HUES6 (cell line): ENCODE data around the gene DLEU7.

Experiments
- H3K27ac ChIP-seq: 2 replicates; pipeline ENCODE4 v1.7.0; 2013; ENCODE audit warnings: low read depth, mild to moderate bottlenecking, low read length, inconsistent platforms
- H3K27me3 ChIP-seq: 2 replicates; pipeline ENCODE4 v1.6.1; 2013; ENCODE audit warnings: low read length; ENCODE audit not compliant: control insufficient read depth, insufficient read depth
- H3K36me3 ChIP-seq: 2 replicates; pipeline ENCODE4 v1.6.1; 2013; ENCODE audit warnings: low read length; ENCODE audit not compliant: control insufficient read depth, insufficient read depth
- H3K4me1 ChIP-seq: 2 replicates; pipeline ENCODE4 v1.6.1; 2013; ENCODE audit warnings: low read length; ENCODE audit not compliant: control insufficient read depth, insufficient read depth
- H3K4me3 ChIP-seq: 2 replicates; pipeline ENCODE4 v1.5.1; 2013; ENCODE audit warnings: low read depth, low read length
- H3K9ac ChIP-seq: one replicate; pipeline ENCODE4 v1.6.1; 2013; ENCODE audit warnings: mild to moderate bottlenecking, low read length
- H3K9me3 ChIP-seq: 2 replicates; pipeline ENCODE4 v1.6.1; 2013; ENCODE audit warnings: low read depth, low read length; ENCODE audit not compliant: control insufficient read depth, insufficient read depth

Gene DLEU7

GRCh38 chr13:50843257-50844083, at the start of gene DLEU7:
DLEU7 (minus strand) TSS chr13:50843692; CDS start chr13:50843646, 46 bp downstream.
- H3K36me3 ChIP-seq = no peaks in the 10 kb centered on the region
- peaks cover 40% of the 10 kb centered on the region for H3K27me3 ChIP-seq
- peak within 1 kb of the TSS; percentile 64 for H3K4me3 ChIP-seq
- H3K9me3 ChIP-seq = no peaks in the 10 kb centered on the region
- no peak within 1 kb of the TSS for H3K9ac ChIP-seq
- peaks cover 11% of the 10 kb centered on the region for H3K4me1 ChIP-seq
- no peak within 1 kb of the TSS for H3K27ac ChIP-seq

GRCh38 chr13:50892210-50892944, 48.9 kb upstream of the DLEU7 start:
- no peak overlapping the region for H3K4me3 ChIP-seq
- no peaks in the 10 kb centered on the region for H3K9me3 ChIP-seq
- H3K36me3 ChIP-seq = no peaks in the 10 kb centered on the region
- no peak overlapping the region for H3K9ac ChIP-seq
- no peak overlapping the region for H3K27ac ChIP-seq
- H3K4me1 ChIP-seq = peaks cover 27% of the 10 kb centered on the region
- H3K27me3 ChIP-seq = no peaks in the 10 kb centered on the region

DNA sequence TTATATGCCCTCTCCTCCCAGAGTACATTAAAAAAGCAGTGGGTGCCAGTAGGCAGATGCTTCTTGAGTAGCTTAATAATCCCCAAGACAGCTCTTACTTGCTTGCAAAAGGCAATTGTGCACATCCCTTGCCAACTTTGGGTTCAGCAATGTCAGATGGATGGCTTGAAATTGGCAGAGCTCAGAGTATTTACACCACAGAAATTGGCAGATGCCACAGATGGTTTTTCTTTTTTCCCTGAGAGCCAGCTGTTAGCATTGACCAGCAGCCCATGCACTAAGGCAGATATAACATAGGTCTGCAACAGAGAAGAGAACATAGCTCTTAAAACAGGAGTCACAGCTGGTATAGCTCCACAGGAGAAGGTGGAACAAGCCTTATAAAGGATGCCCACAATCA, 47.7 kb upstream of the DLEU7 start:
- Histone ChIP-seq H3K27me3 (no peaks in the 10 kb centered on the region), H3K36me3 (no peaks in the 10 kb centered on the region), H3K9me3 (no peaks in the 10 kb centered on the region), H3K4me3 (no peak overlapping the region), H3K27ac (no peak overlapping the region), H3K9ac (no peak overlapping the region), H3K4me1 (peaks cover 27% of the 10 kb centered on the region)

DNA sequence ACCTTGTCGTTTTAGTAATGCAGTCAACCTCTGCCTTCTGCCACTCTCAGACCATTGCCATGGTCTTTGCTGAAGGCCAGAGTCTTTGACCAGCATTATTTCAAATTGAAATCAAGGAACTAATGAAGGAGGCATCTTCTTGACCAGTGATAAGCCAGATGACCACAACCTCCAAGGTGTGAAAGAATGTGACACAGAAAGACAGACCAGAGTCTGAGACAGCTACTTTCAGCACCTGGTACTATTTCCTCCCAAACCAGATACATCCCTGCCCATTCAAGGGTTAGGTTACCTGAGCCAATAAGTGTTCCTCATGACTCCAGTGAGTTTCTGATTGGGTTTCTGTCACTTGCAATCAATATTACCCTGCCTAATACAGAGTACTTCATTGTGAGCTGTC, 45.8 kb upstream of the DLEU7 start:
- Histone ChIP-seq H3K27me3 (no peaks in the 10 kb centered on the region), H3K9ac (no peak overlapping the region), H3K27ac (no peak overlapping the region), H3K36me3 (no peaks in the 10 kb centered on the region), H3K4me3 (no peak overlapping the region), H3K9me3 (no peaks in the 10 kb centered on the region), H3K4me1 (peaks cover 20% of the 10 kb centered on the region)

GRCh38 chr13:50888362-50888761, 44.9 kb upstream of the DLEU7 start:
- H3K27ac ChIP-seq = no peak overlapping the region
- H3K36me3 ChIP-seq = no peaks in the 10 kb centered on the region
- no peaks in the 10 kb centered on the region for H3K27me3 ChIP-seq
- H3K9ac ChIP-seq = no peak overlapping the region
- peaks cover 12% of the 10 kb centered on the region for H3K4me1 ChIP-seq
- no peak overlapping the region for H3K4me3 ChIP-seq
- H3K9me3 ChIP-seq = no peaks in the 10 kb centered on the region

DNA sequence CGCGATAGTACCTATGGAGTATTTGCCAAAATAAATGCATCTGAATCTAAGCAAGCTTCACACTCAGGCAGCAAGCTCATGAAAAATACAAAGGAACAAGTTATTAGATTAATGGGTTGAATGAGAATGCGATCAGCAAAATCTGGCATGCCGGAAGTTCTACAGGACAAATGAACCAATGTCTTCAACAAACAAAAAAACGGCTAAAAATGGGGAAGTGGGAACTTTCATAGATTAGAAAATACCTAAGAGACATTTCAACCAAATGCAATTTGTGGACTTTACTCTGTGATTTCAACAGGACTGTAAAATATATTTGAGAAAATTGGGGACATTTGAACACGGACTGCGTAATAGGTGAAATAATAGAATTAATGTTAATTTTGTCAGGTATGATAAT, 43.7 kb upstream of the DLEU7 start:
- Histone ChIP-seq H3K27ac (no peak overlapping the region), H3K4me1 (peaks cover under 1% of the 10 kb centered on the region; the same call in 1 of the 2 replicates), H3K9me3 (no peaks in the 10 kb centered on the region), H3K27me3 (no peaks in the 10 kb centered on the region), H3K4me3 (no peak overlapping the region), H3K9ac (no peak overlapping the region), H3K36me3 (no peaks in the 10 kb centered on the region)

- Histone ChIP-seq H3K27ac (no peak overlapping the region), H3K36me3 (no peaks in the 10 kb centered on the region), H3K9me3 (no peaks in the 10 kb centered on the region), H3K4me3 (no peak overlapping the region), H3K9ac (no peak overlapping the region), H3K4me1 (no peaks in the 10 kb centered on the region), H3K27me3 (no peaks in the 10 kb centered on the region)
Observed at GRCh38 chr13:50884265-50884664, 40.8 kb upstream of the DLEU7 start.

DNA sequence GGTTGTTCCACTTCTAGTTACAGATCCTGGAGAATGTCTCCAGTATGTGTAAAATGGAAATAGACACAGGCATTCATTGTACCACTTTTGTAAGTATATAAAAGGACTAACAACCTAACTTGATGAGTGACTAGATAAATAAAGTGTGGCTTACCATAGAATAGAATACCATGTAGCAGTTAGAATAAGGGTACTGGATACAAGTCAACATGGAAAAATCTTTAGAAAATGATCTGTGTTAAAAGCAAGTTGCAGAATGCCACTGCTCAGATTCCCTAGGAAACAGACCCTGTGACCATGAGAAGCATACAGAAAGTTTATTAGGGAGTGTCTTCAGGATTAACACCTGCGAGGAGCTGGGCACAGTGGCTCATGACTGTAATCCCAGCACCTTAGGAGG, 40.2 kb upstream of the DLEU7 start:
- no peak overlapping the region for H3K4me3 ChIP-seq
- no peaks in the 10 kb centered on the region for H3K27me3 ChIP-seq
- no peaks in the 10 kb centered on the region for H3K36me3 ChIP-seq
- H3K9me3 ChIP-seq = no peaks in the 10 kb centered on the region
- no peak overlapping the region for H3K9ac ChIP-seq
- H3K4me1 ChIP-seq = no peaks in the 10 kb centered on the region
- no peak overlapping the region for H3K27ac ChIP-seq

GRCh38 chr13:50882816-50883435, 39.4 kb upstream of the DLEU7 start:
- no peaks in the 10 kb centered on the region for H3K36me3 ChIP-seq
- H3K9me3 ChIP-seq = no peaks in the 10 kb centered on the region
- no peaks in the 10 kb centered on the region for H3K4me1 ChIP-seq
- H3K27me3 ChIP-seq = no peaks in the 10 kb centered on the region
- H3K4me3 ChIP-seq = no peak overlapping the region
- no peak overlapping the region for H3K9ac ChIP-seq
- no peak overlapping the region for H3K27ac ChIP-seq

DNA sequence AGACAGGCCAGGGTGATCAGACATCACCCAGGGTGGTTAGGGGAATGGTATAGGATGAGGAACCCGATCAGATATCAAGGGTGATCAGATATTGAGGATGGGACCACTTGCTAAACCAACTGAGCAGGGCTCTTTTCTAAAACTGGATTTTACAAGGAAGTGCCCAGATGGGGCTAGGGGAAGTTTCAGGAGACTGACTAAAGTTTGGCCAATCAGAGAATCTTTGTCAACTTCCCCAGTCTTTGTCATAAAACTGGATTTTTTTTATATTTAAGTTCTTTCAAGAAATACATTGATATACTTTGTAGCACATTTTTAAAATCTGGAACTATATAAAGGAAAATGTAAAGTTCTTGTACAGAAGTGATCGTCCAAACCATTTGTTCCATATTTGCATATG, 30.5 kb upstream of the DLEU7 start:
- H3K4me3 ChIP-seq = no peak overlapping the region
- no peak overlapping the region for H3K27ac ChIP-seq
- H3K9ac ChIP-seq = no peak overlapping the region
- H3K9me3 ChIP-seq = no peaks in the 10 kb centered on the region
- no peaks in the 10 kb centered on the region for H3K36me3 ChIP-seq
- no peaks in the 10 kb centered on the region for H3K27me3 ChIP-seq
- H3K4me1 ChIP-seq = no peaks in the 10 kb centered on the region

- no peaks in the 10 kb centered on the region for H3K4me1 ChIP-seq
- H3K4me3 ChIP-seq = no peak overlapping the region
- no peak overlapping the region for H3K9ac ChIP-seq
- H3K9me3 ChIP-seq = no peaks in the 10 kb centered on the region
- H3K36me3 ChIP-seq = no peaks in the 10 kb centered on the region
- no peak overlapping the region for H3K27ac ChIP-seq
- H3K27me3 ChIP-seq = no peaks in the 10 kb centered on the region
Observed at GRCh38 chr13:50873467-50873866, 30.0 kb upstream of the DLEU7 start.
